ENCODE data around the gene WNT7B. TPM values are rescaled to one million over a fixed set of nuclear protein-coding genes. Genes with fewer than 3 reads are reported as not detected.

WNT7B gene
- total and polyA plus RNA-seq, 10 of the 15 experiments (the other 5 are each of a cell fraction or from before 2014, with no cell fraction given), result 0.12 TPM; not detected in 9

- Histone ChIP-seq H3K79me2 (ENCODE audit: control insufficient read depth, insufficient read depth, low read length) (no peaks in the 10 kb centered on the region), H2AFZ (ENCODE audit: control insufficient read depth, low read depth, low read length) (no peak overlapping the region), H3K36me3 (ENCODE audit: control insufficient read depth in 2 of 2, insufficient read depth in 2 of 2, low read length in 1 of 2) (no peaks in the 10 kb centered on the region), H3K4me3 (no peak overlapping the region), H3K4me1 (ENCODE audit: control insufficient read depth, insufficient read depth, low read length) (no peaks in the 10 kb centered on the region), H4K20me1 (ENCODE audit: control insufficient read depth, insufficient read depth) (no peaks in the 10 kb centered on the region), H3K27ac (ENCODE audit: control insufficient read depth, insufficient read depth) (no peak overlapping the region), H3K27me3 (replicated peaks in 1 of 2; ENCODE audit: control insufficient read depth in 2 of 2, insufficient read depth in 2 of 2, low read length in 1 of 2) (peaks cover 9% of the 10 kb centered on the region in 2 experiments; a peak in 3 of 4 replicates), H3K9me3 (replicated peaks; ENCODE audit: control insufficient read depth, insufficient read depth, low read length) (no peaks in the 10 kb centered on the region), H3K9ac (ENCODE audit: control insufficient read depth, insufficient read depth, low read length) (no peak overlapping the region), H3K4me2 (ENCODE audit: control insufficient read depth, insufficient read depth) (no peak overlapping the region)
- no peak for FAIRE-seq
- intact Hi-C loops (cut with micrococcal nuclease; ENCODE audit: unreplicated experiment) (no loop called here), in situ Hi-C loops (cut with MboI) (no loop called here)
- no peak for ATAC-seq
- WGBS (ENCODE audit: insufficient coverage, insufficient replicate concordance, low lambda C conversion rate, missing lambda C conversion rate), result 44% methylated on average over 10 of the region's 10 CpGs
- POLR2A ChIA-PET, result no interaction called here
- TF ChIP-seq TCF3 (IDR thresholded peaks at IDR 0.05; ENCODE audit: borderline replicate concordance, insufficient read depth, low read depth, low read length), result no peak
- no peak for TF ChIP-seq EZH2 (IDR thresholded peaks at IDR 0.05; ENCODE audit: borderline replicate concordance, control insufficient read depth, low read depth, low read length)
- TF ChIP-seq RUNX3 (IDR thresholded peaks at IDR 0.05; ENCODE audit: low read length), result no peak
- TF ChIP-seq MTA3 (IDR thresholded peaks at IDR 0.05; ENCODE audit: borderline replicate concordance, low read length), result no peak
- TF ChIP-seq NFYB (IDR thresholded peaks at IDR 0.05; ENCODE audit: insufficient read depth, low read depth, low read length), result no peak
- no TSS peak for BruUV-seq (replicated peaks)
- CTCF ChIA-PET, result interaction anchor here (1.3 kb wide), 1 partner anchor 99 kb away, joined by 3 read pairs; no protein-coding TSS in a partner anchor
- RAD21 ChIA-PET (ENCODE audit: unreplicated experiment), result no interaction called here
- SMC1A ChIA-PET (ENCODE audit: uncharacterized antibody, unreplicated experiment), result no interaction called here
- DNase-seq (ENCODE audit: low read depth, low spot score), result no peak
These were observed 46.0 kb upstream of the WNT7B start for GRCh38 chr22:46022881-46023512.

DNA sequence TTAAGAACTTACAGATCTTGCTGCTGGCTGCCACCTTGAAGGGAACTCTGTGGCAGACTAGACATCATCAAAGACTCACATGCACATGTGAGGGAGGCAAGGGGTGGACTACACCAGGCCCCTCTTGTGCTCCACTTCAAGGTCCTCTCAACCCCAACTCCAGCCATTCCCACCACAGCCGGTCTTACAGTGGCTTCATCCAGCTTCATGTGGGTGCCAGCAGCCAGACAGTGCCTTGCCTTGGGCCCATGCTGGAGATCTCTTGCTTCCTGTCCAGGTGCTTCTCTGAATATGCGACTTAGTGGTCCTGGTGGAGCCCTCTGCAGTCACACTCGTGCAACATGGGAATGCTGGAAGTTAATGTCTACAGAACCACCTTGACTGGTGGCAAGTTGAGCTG is 44.6 kb upstream of the WNT7B start:
- no peaks in the 10 kb centered on the region for H3K79me2 ChIP-seq (ENCODE audit: control insufficient read depth, insufficient read depth, low read length)
- CTCF ChIA-PET, result interaction anchor here (0.5 to 1.2 kb wide), 3 partner anchors 16 to 293 kb away, joined by 3 to 4 read pairs (median 3); no protein-coding TSS in a partner anchor
- no peak for DNase-seq (ENCODE audit: low read depth, low spot score)
- no peaks in the 10 kb centered on the region for H3K4me1 ChIP-seq (ENCODE audit: control insufficient read depth, insufficient read depth, low read length)
- H3K9ac ChIP-seq (ENCODE audit: control insufficient read depth, insufficient read depth, low read length), result no peak overlapping the region
- H3K27me3 ChIP-seq (replicated peaks in 1 of 2; ENCODE audit: control insufficient read depth in 2 of 2, insufficient read depth in 2 of 2, low read length in 1 of 2), result peaks cover 5 to 9% of the 10 kb centered on the region in 2 experiments; a peak in 3 of 4 replicates
- H3K4me3 ChIP-seq, result no peak overlapping the region
- SMC1A ChIA-PET (ENCODE audit: uncharacterized antibody, unreplicated experiment), result no interaction called here
- POLR2A ChIA-PET, result no interaction called here
- in situ Hi-C loops (cut with MboI) (no loop called here), intact Hi-C loops (cut with micrococcal nuclease; ENCODE audit: unreplicated experiment) (no loop called here)
- 38% methylated on average over 3 of the region's 3 CpGs for WGBS (ENCODE audit: insufficient coverage, insufficient replicate concordance, low lambda C conversion rate, missing lambda C conversion rate)
- RAD21 ChIA-PET (ENCODE audit: unreplicated experiment), result no interaction called here
- no peak for FAIRE-seq
- H3K4me2 ChIP-seq (ENCODE audit: control insufficient read depth, insufficient read depth), result no peak overlapping the region
- no peaks in the 10 kb centered on the region for H3K36me3 ChIP-seq (ENCODE audit: control insufficient read depth in 2 of 2, insufficient read depth in 2 of 2, low read length in 1 of 2)
- no peaks in the 10 kb centered on the region for H3K9me3 ChIP-seq (replicated peaks; ENCODE audit: control insufficient read depth, insufficient read depth, low read length)
- H2AFZ ChIP-seq (ENCODE audit: control insufficient read depth, low read depth, low read length), result no peak overlapping the region
- BruUV-seq (replicated peaks), result no TSS peak
- no peak for TF ChIP-seq MTA3 (IDR thresholded peaks at IDR 0.05; ENCODE audit: borderline replicate concordance, low read length)
- no peak for TF ChIP-seq SMAD5 (IDR thresholded peaks at IDR 0.05; ENCODE audit: low read depth)
- TF ChIP-seq HDAC6 (IDR thresholded peaks at IDR 0.05; ENCODE audit: unreplicated experiment), result no peak
- no peak for TF ChIP-seq ZNF274 (IDR thresholded peaks at IDR 0.05; ENCODE audit: insufficient read depth, insufficient read length)
- no peak for TF ChIP-seq ZNF592 (IDR thresholded peaks at IDR 0.05)
- no peak for TF ChIP-seq CBFB (IDR thresholded peaks at IDR 0.05; ENCODE audit: low read depth)
- TF ChIP-seq CHD1 (IDR thresholded peaks at IDR 0.05; ENCODE audit: low read depth, low read length), result no peak
- ATAC-seq, result no peak
- no peaks in the 10 kb centered on the region for H4K20me1 ChIP-seq (ENCODE audit: control insufficient read depth, insufficient read depth)
- no peak overlapping the region for H3K27ac ChIP-seq (ENCODE audit: control insufficient read depth, insufficient read depth)
